Body of pancreas (tissue), 4 donors: ENCODE results near the gene DISP3.

ENCODE experiments used
- CTCF ChIP-seq, 7 experiments: fragments of 450-650 bp in 4 of 7; fragments of 200-600 bp in 3 of 7; sonication (generic) in 3 of 7; IDR thresholded peaks; one replicate each; pipeline ENCODE4 v1.5.1; 2016 to 2019; ENCODE audit warnings: antibody characterized with exemption in 7 of 7
- POLR2A ChIP-seq, 3 donors: fragments of 450-650 bp; IDR thresholded peaks; one replicate each; pipeline ENCODE4 v1.6.1; 2016; ENCODE audit warnings: antibody characterized with exemption in 3 of 3, mild to moderate bottlenecking in 2 of 3

- TF ChIP-seq CTCF (IDR thresholded peaks at IDR 0.05) (no peak), POLR2A (IDR thresholded peaks at IDR 0.05) (no peak)
Measured at GRCh38 chr1:11465307-11465706, 13.6 kb upstream of the DISP3 start.
